ENCODE data around the gene ZMIZ1. TPM values are rescaled to one million over a fixed set of nuclear protein-coding genes. Genes with fewer than 3 reads are reported as not detected.
A peak's percentile ranks its signal among the peaks of the same experiment; 100 is the strongest.
"Not testable (repeated sequence)": the region's sequence is repeated elsewhere in the genome, so short reads cannot be mapped to it uniquely, and the experiment has no call there.

ZMIZ1 gene
- total RNA-seq, 2 donors from 2014 or later: 27.2 to 42.2 TPM

- Histone ChIP-seq H3K36me3 (replicated peaks in 1 of 2; ENCODE audit: insufficient read depth in 1 of 2, low read depth in 2 of 2) (peaks cover 7 to 10% of the 10 kb centered on the region in 2 donors), H3K4me1 (peaks cover 55% of the 10 kb centered on the region), H3K27me3 (no peaks in the 10 kb centered on the region), H3K4me3 (no peak overlapping the region), H3K27ac (peak overlapping the region; percentile 30 to 72 (median 54)), H3K9me3 (no peaks in the 10 kb centered on the region)
- peak in 2 of 4 donors; percentile 41 to 54 for DNase-seq
- 72 to 75% methylated on average over 2 to 10 of the region's 10 CpGs for WGBS, 2 donors
- intact Hi-C loops (cut with DNase I): no loop called here
- TF ChIP-seq POLR2A (IDR thresholded peaks at IDR 0.05): no peak
- no peak for TF ChIP-seq CTCF (IDR thresholded peaks at IDR 0.05)
- ATAC-seq: no peak
Measured at GRCh38 chr10:79275431-79275851, 206.7 kb downstream of the ZMIZ1 start.

GRCh38 chr10:79277579-79278269 lies 209.0 kb downstream of the ZMIZ1 start:
- TF ChIP-seq POLR2A (IDR thresholded peaks at IDR 0.05): no peak
- no peak for TF ChIP-seq CTCF (IDR thresholded peaks at IDR 0.05)
- H3K9me3 ChIP-seq: no peaks in the 10 kb centered on the region
- H3K27ac ChIP-seq: no peak overlapping the region
- H3K27me3 ChIP-seq: no peaks in the 10 kb centered on the region
- no peak for DNase-seq
- peaks cover 33% of the 10 kb centered on the region for H3K4me1 ChIP-seq
- WGBS, 2 donors: 82 to 84% methylated on average over 9 to 12 of the region's 13 CpGs
- peaks cover 7 to 14% of the 10 kb centered on the region in 2 donors for H3K36me3 ChIP-seq (replicated peaks in 1 of 2; ENCODE audit: insufficient read depth in 1 of 2, low read depth in 2 of 2)
- intact Hi-C loops (cut with DNase I): no loop called here
- no peak for ATAC-seq
- no peak overlapping the region for H3K4me3 ChIP-seq

GRCh38 chr10:79279047-79279446 lies 210.3 kb downstream of the ZMIZ1 start:
- H3K4me3 ChIP-seq; intact Hi-C loops (cut with DNase I); H3K9me3 ChIP-seq; H3K27me3 ChIP-seq; ATAC-seq; H3K27ac ChIP-seq; DNase-seq: not testable (repeated sequence)
- Histone ChIP-seq H3K36me3 (replicated peaks in 1 of 2; ENCODE audit: insufficient read depth in 1 of 2, low read depth in 2 of 2) (peaks cover 7 to 14% of the 10 kb centered on the region in 2 donors), H3K4me1 (peaks cover 20% of the 10 kb centered on the region)
- WGBS, 2 donors: 98 to 100% methylated on average over 9 to 15 of the region's 33 CpGs

GRCh38 chr10:79280956-79281355 lies 212.2 kb downstream of the ZMIZ1 start:
- Histone ChIP-seq H3K9me3 (no peaks in the 10 kb centered on the region), H3K4me3 (no peak overlapping the region), H3K4me1 (peaks cover 11% of the 10 kb centered on the region), H3K27ac (no peak overlapping the region), H3K36me3 (replicated peaks in 1 of 2; ENCODE audit: insufficient read depth in 1 of 2, low read depth in 2 of 2) (peaks cover 7 to 14% of the 10 kb centered on the region in 2 donors), H3K27me3 (no peaks in the 10 kb centered on the region)
- ATAC-seq (no peak), DNase-seq (no peak)
- TF ChIP-seq CTCF (IDR thresholded peaks at IDR 0.05): no peak
- TF ChIP-seq POLR2A (IDR thresholded peaks at IDR 0.05): no peak
- intact Hi-C loops (cut with DNase I): no loop called here
- 73 to 90% methylated on average over 6 of the region's 6 CpGs for WGBS, 2 donors

DNA sequence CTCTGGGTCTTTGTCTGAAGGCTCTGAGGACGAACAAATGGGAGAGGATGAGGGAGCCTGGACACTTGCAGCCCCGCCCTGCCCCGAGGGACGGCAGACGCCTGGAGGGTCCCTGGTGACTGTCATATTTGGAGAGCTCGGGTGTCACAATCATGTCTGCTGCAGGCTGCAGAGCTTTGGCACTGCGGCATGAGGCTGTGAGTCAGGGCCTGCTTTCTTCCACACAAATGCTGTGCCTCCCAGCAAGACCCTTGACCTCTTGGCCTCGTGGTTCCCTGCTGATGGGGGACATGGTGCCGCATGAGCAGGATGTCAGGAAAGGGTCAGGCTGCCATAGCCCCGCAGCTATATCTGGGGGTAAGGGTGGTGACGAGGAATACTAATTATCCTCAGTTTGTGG lies 213.6 kb downstream of the ZMIZ1 start:
- no peak for TF ChIP-seq CTCF (IDR thresholded peaks at IDR 0.05)
- no peak for TF ChIP-seq POLR2A (IDR thresholded peaks at IDR 0.05)
- WGBS, 2 donors: 89 to 95% methylated on average over 6 to 11 of the region's 11 CpGs
- H3K4me1 ChIP-seq: peaks cover 12% of the 10 kb centered on the region
- H3K27me3 ChIP-seq: no peaks in the 10 kb centered on the region
- H3K36me3 ChIP-seq (replicated peaks in 1 of 2; ENCODE audit: insufficient read depth in 1 of 2, low read depth in 2 of 2): peaks cover 3 to 11% of the 10 kb centered on the region in 2 donors
- no peak for ATAC-seq
- H3K4me3 ChIP-seq: no peak overlapping the region
- DNase-seq: no peak
- intact Hi-C loops (cut with DNase I): no loop called here
- H3K9me3 ChIP-seq: no peaks in the 10 kb centered on the region
- no peak overlapping the region for H3K27ac ChIP-seq

Data from body of pancreas (tissue), 4 donors.